Stimulated activated naive CD4-positive, alpha-beta T cell (primary cell): Measurements from ENCODE around the gene DMRTB1.

Source experiments
- DNase-seq, 6 experiments: peaks; one replicate each; lab custom pipeline; 2025; lab: John Stamatoyannopoulos, UW

The DMRTB1 gene

DNA sequence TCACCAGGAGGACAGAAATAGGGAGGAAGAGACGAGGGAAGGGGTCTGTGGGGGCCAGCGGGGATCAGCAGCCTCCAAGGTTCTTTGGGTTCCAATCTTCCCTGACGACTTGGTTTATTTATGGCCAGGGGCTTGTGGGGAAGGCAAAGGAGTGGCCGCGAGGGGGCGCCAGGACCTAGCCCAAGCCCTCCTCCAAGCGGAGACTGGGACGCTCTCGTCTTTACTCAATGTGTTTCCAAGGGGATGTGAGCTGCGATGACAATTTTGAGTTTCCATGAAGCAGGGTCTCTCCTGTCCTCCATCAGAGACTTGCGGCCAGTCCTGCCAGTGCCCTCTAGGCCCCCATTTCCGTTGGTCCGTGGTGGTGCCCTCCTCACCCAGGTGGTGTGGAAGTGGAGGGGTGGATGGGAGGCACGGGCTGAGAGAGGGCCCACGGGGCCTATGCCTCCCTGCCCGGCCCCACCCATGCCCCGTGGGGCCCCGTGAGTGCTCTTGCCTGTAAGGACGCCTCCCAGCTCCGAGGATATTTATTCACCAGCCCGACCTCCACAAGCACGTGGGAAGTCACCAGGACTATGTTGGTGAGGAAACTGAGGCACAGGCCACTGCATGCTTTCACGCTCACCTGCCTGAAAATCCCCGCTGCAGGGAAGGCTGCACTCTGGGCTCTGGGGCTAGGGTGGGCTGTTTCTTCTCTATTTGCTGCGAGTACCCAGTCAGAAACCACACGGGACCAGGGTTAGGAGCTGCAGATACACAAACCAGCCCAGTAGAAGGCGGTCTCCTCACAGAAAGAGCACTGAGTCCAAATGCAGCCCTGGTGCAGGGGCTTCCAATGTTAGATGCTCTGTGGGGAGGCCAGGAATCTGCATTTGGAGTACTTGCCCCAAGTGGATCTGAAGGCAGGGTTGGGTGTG lies 26.5 kb downstream of the DMRTB1 start:
- peak in 5 of 6 experiments; percentile 5 to 42 (median 14) for DNase-seq

- no peak for DNase-seq
Measured at GRCh38 chr1:53486395-53487026, 27.3 kb downstream of the DMRTB1 start.

GRCh38 chr1:53490351-53490750 lies 31.2 kb downstream of the DMRTB1 start:
- DNase-seq = no peak

DNA sequence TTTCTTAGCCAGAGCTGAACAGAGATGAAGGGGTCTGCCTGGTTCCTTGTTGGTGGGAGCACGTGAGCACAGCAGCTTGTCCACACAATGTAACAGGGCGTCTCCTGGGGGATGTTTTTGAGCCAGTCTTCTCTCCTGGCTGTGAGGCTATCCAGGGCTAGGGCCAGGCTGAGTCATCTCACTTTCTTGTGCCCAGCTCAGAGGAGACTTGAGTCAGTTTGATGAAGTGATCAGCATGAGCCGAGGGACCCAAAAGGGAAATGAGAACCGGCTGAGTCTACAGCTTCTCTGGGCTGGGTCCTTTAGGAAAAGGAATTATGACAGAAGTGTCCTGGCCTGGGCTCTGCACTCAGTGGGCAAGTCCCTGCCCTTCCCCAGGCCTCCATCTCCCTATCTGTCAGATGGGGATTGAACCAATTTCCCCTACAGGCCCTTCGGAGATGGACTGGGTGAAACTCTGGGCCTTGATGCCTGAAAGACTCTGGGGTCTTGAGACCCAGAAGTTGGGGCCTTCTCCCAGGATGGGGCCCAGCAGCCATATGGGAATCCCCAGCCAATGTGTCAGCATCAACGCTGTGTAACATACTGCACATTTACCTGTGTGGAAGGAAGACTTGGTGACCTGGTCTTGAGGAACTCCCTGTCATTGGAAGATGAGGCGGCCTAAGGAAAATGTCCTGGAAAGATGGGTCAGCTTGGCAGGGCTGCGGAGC lies 36.6 kb downstream of the DMRTB1 start:
- DNase-seq = no peak

- no peak for DNase-seq
Measured at GRCh38 chr1:53498555-53499131, 39.4 kb downstream of the DMRTB1 start.

DNA sequence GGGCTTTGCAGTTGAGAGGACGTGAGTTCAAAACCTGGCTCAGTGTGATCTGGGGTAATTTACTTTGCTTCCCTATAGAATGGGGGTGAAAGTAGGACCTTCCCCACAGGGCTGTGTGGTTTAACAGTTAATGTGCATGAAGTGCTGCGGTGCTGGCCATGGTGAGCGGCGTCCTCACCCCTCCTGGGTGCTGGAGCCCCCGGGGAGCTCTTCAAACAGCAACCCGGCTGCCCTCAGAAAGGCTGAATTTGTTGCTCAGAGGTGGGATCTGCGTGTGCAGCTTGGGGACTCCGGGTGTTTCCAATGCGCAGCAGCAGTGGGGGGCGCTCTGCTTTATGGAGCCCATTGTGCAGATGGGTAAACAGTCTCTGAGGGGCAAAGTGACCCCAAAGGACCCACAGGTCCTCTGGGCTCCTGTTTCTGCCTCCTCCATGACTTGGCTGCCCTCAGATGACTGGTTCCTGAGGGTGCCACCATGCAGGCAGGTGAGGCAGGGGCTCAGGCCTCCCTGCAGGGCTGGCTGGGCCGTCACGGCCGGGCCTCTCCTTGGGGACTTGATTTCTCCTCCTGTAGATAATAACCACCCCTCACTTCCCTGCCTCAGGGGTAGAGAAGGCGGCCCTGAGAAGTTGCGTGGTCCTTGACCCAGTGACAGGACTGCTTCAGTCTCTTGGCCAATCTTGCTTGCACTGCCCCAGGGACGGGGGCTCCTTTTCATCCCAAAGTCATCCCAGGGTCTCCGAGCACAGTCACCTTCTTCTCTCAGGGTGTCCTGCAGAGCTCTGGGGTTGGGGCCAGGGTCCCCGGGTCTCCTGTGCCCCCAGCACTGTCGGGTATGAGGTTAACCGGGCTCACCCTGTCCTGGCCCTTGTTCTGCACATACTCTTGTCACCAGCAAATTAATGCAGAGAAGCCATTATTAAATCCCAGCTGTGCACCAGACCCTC lies 40.3 kb downstream of the DMRTB1 start:
- DNase-seq = no peak

DNA sequence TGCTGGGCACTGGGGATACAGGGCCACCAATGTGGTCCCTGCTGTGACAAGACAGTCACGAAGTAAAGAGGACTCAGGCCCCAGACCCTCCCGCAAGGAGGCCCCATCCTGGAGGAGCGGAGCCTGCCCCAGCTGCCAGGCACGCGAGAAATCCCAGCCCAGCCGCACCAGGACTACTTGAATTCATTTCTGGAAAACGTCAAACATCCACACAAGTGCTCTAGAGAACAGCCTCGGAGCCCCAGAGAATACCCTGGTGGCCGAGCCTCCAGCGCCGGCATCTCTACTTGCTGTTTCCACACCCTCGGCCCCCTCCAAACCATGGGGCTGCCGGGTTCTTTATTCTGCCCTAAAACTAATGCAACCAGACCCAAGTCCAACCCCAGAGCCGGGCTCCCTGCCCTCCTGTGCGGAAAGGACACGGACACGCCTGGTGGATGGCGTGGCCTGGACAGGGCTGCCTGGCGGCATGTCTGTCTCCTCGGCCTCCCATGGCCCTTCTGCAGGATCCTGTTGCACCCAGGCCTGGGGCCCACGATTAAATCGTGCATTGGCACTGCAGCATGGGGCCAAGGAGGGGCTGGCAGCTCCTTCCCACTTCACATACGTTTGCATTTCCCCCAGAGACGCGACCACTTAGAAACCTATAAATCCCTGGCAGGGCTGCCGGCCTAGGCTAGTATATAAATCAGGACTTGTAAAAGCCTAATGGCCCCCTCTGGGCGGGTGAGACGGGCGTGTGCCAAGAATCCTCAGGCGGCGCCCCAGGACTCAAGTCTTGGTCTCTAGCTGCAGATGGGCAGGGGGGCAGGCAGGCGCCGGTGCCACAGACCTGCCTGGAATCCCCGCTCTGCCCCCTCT lies 41.2 kb downstream of the DMRTB1 start:
- no peak for DNase-seq

DNA sequence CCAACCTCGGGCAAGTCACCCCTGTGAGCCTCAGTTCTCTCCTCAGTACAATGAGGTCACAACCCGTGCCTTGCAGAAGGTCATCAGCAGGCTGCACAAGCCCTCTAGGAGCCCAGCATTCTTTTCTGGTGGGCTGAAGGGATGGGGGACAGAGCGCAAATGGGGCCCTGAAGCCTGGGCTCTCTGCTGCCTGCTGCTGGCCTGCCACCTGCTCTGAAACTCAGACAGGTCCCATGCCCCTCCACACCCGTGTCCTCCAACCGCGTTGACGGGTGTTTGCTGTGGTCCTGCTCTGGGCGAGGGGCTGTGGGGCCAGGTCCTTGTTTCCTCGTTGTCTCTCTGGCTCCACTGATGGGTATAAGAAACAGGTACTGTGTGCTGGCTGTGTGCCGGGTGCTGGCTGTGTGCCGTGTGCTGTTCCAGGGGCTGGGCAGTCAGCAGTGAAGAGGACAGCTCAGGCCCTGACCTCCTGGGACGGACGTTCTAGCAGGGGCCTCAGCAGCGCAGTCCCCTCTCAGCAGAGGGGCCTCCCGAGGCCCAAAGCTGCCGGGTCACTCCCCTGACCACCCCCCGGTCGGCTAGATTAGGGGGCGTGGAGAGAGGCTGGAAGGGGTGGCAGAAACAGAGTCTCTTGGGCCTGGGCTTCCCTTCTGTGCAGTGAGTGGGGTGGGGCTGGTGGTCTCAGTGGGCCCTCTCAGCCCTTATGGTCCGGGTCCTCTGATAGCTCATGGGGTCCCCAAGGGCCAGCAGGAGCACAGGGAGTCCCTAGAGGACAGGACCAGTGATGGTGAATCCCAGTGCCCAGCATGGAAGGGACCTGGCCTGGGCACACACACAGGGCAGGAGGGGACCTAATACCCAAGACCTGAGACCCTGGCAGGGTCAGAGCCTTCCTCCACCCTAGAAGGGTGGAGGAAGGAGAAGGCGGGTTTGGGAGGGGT lies 42.1 kb downstream of the DMRTB1 start:
- DNase-seq = no peak

DNA sequence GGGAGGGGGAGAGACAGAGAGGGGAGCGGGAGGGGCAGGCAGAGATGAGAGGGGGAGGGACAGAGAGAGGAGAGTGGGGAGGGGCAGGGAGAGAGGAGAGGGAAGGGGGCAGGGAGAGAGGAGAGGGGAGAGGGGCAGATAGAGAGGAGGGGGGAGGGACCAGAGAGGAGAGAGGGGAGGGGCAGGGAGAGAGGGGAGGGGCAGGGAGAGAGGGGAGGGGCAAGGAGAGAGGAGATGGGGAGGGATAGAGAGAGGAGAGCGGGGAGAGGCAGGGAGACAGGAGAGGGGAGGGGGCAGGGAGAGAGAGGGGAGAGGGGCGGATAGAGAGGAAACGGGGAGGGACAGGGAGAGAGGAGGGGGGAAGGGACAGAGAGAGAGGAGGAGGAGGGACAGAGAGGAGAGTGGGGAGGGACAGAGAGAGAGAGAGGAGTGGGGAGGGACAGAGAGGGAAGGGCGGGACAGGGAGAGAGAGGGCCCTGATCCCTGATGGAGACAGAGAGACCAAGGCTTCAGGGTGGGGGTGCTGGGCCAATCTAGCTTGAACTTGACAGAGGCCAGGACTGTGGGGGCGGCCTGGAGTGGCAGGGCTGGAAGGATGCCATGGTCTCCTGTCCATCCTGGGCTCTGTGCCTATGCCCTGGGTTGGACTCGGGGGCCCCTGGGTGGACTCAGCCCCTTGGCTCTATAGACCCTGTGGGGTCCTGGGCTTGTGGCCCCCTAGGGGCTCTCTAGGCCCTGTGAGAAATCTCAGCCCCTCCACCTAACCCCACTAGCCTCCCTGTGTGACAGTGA lies 43.6 kb downstream of the DMRTB1 start:
- DNase-seq = no peak

DNA sequence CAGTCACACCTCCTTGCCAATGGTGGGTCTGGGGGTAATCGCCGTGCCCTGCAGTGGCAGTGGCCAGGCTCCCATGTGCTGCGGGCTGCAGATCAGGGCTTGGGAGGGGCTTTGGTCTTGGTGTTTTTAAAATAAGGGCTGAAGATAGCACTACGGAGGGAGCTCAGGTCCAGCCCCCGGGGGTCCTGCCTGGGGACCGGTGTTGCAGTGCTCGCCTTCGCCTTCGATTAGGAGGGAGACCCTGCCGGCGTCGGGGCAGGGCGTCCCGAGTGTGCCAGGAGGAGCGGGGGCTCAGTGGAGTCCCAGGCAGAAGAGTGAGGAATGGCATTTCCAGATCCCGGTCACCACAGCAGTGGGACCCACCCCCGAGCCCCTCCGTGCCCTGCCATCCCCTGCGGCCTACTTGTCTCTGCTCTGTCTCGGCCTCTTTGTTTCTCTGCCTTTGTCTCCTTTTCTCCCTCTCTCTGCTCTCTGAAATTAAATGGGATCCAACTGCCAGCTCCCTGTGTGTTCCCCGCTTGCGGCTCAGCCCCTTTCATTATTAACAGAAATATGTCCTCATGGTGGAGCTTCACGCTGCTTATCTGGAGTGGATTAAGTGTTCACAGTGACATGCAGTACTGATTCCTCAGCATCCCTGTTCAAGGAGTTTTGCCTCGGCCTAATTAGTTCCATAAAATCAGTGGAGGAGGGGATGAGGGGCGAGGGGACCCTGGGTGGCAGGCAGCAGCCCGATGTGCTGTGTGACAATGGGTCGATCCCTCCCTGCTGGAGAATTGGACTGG lies 44.4 kb downstream of the DMRTB1 start:
- no peak for DNase-seq

DNA sequence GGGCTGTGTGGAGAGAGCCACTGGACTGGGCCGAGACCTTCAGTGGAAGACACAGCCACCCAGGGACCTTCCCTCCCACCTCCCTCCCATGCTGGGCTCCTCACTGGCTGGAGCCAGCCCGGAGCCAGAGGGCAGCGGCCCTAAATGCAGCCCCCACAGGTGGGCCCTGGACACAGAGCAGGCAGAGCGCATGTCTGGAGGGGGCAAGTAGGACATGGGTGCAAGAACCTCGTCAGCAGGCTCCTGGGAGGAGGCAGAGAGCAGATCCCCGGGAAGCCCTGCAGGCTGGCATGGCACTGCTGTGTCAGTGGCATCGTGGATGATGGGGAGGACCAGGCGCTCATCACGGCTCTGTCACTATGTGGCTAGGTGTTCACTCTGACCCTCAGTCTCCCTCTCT lies 45.7 kb downstream of the DMRTB1 start:
- no peak for DNase-seq

DNA sequence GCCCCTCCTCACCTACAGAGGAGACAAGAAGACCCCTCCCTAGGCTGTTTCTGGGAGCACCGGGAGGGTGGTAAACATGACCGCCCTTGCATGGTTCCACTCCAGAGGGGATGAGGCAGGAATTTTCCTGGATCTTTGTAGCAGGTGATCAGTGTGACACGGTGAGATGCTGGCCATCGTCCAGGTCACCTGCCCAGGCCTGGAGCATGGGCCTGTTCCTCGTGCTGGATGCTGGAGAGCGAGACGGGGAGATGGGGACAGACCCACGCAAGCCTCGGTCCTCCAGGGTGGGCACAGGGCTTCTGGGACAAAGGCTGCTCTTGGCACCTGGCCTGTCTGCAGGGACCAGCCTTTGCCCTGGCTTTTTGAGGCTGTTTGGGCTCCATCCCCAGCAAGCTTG lies 46.2 kb downstream of the DMRTB1 start:
- DNase-seq = no peak

DNA sequence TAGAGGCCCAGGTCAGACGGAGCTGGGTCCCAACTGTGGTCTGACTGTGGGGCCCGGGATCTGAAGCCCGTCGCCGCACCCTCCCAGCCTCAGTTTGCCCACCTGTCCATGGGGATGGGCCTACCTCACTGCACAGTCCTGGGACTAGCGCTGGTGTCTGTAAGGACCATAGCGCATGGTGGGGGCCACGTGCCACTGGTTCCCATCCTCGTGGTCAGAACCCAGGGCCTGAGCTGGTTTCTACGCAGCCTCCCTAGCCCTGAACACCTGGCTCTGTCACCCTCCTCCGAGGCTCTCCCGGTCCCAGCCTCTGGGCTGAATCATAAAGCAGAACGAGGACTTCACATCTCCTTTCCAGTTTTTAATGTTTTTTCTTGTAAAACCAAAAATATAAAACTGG lies 46.7 kb downstream of the DMRTB1 start:
- no peak for DNase-seq

- DNase-seq = no peak
Measured at GRCh38 chr1:53506355-53507050, 47.3 kb downstream of the DMRTB1 start.

- no peak for DNase-seq
Measured at GRCh38 chr1:53507116-53507820, 48.1 kb downstream of the DMRTB1 start.
